WTC11 (cell line): ENCODE measurements around the gene UFM1.

ENCODE experiments used
- ATF1 ChIP-seq: sonication (generic); formaldehyde crosslinking; IDR thresholded peaks from 2 replicates; pipeline ENCODE4 v1.8.1; 2023; ENCODE audit warnings: mild to moderate bottlenecking, moderate library complexity, missing genetic modification reagents
- TEAD4 ChIP-seq: sonication (generic); formaldehyde crosslinking; IDR thresholded peaks from 2 replicates; pipeline ENCODE4 v1.8.0; 2022; ENCODE audit warnings: mild to moderate bottlenecking, missing genetic modification reagents
- TF ChIP-seq, protein P1 (sequence below): sonication (generic); formaldehyde crosslinking; IDR thresholded peaks from 2 replicates; pipeline ENCODE4 v1.8.1; 2022; ENCODE audit warnings: low read depth, missing genetic modification reagents, borderline replicate concordance
- TF ChIP-seq, protein P2 (sequence below): fragments of 200-600 bp; IDR thresholded peaks from 2 replicates; pipeline ENCODE4 v1.8.0; 2022; ENCODE audit warnings: antibody characterized with exemption
- TF ChIP-seq, protein P3 (sequence below): fragments of 250-450 bp; sonication (Bioruptor Pico); IDR thresholded peaks from 2 replicates; pipeline ENCODE4 v1.9.0; 2021; ENCODE audit warnings: mild to moderate bottlenecking, borderline replicate concordance

DNA sequence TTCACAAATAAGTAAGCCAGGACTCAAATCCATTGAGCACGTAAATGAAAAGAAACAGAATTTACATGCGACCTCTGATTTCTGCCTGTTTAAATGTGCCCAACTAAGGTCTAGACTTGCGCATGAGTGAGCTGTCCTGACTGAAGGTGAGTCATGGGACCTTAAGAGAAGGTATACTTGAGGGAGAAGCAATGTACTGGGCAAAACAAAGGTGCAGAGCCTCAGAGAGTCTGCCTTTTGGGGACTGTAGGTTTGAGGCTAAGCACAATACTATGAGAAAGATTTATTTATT is 45.8 kb downstream of the UFM1 start:
- TF ChIP-seq ATF1 (CRISPR knock-in tag) (no peak), TEAD4 (CRISPR knock-in tag) (no peak)
- TF ChIP-seq, protein P1, sequence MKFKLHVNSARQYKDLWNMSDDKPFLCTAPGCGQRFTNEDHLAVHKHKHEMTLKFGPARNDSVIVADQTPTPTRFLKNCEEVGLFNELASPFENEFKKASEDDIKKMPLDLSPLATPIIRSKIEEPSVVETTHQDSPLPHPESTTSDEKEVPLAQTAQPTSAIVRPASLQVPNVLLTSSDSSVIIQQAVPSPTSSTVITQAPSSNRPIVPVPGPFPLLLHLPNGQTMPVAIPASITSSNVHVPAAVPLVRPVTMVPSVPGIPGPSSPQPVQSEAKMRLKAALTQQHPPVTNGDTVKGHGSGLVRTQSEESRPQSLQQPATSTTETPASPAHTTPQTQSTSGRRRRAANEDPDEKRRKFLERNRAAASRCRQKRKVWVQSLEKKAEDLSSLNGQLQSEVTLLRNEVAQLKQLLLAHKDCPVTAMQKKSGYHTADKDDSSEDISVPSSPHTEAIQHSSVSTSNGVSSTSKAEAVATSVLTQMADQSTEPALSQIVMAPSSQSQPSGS (CRISPR knock-in tag): no peak
- TF ChIP-seq, protein P2, sequence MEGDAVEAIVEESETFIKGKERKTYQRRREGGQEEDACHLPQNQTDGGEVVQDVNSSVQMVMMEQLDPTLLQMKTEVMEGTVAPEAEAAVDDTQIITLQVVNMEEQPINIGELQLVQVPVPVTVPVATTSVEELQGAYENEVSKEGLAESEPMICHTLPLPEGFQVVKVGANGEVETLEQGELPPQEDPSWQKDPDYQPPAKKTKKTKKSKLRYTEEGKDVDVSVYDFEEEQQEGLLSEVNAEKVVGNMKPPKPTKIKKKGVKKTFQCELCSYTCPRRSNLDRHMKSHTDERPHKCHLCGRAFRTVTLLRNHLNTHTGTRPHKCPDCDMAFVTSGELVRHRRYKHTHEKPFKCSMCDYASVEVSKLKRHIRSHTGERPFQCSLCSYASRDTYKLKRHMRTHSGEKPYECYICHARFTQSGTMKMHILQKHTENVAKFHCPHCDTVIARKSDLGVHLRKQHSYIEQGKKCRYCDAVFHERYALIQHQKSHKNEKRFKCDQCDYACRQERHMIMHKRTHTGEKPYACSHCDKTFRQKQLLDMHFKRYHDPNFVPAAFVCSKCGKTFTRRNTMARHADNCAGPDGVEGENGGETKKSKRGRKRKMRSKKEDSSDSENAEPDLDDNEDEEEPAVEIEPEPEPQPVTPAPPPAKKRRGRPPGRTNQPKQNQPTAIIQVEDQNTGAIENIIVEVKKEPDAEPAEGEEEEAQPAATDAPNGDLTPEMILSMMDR: no peak
- TF ChIP-seq, protein P3, sequence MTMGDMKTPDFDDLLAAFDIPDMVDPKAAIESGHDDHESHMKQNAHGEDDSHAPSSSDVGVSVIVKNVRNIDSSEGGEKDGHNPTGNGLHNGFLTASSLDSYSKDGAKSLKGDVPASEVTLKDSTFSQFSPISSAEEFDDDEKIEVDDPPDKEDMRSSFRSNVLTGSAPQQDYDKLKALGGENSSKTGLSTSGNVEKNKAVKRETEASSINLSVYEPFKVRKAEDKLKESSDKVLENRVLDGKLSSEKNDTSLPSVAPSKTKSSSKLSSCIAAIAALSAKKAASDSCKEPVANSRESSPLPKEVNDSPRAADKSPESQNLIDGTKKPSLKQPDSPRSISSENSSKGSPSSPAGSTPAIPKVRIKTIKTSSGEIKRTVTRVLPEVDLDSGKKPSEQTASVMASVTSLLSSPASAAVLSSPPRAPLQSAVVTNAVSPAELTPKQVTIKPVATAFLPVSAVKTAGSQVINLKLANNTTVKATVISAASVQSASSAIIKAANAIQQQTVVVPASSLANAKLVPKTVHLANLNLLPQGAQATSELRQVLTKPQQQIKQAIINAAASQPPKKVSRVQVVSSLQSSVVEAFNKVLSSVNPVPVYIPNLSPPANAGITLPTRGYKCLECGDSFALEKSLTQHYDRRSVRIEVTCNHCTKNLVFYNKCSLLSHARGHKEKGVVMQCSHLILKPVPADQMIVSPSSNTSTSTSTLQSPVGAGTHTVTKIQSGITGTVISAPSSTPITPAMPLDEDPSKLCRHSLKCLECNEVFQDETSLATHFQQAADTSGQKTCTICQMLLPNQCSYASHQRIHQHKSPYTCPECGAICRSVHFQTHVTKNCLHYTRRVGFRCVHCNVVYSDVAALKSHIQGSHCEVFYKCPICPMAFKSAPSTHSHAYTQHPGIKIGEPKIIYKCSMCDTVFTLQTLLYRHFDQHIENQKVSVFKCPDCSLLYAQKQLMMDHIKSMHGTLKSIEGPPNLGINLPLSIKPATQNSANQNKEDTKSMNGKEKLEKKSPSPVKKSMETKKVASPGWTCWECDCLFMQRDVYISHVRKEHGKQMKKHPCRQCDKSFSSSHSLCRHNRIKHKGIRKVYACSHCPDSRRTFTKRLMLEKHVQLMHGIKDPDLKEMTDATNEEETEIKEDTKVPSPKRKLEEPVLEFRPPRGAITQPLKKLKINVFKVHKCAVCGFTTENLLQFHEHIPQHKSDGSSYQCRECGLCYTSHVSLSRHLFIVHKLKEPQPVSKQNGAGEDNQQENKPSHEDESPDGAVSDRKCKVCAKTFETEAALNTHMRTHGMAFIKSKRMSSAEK (CRISPR knock-in tag): no peak
